GM23338 (cell line): ENCODE data around the gene EGFR. TPM values are rescaled to one million over a fixed set of nuclear protein-coding genes. Genes with fewer than 3 reads are reported as not detected.

ENCODE experiments used
- ATAC-seq: fragments of 200-7000 bp; cut with Tn5 transposase; 3 replicates; pipeline ENCODE4 v1.9.1; 2020
- DNase-seq: peaks from one replicate; pipeline ENCODE4 v3.0.0-alpha.2; 2015; ENCODE audit warnings: low spot score
- H2AFZ ChIP-seq: fragments of 200-600 bp; sonication (generic); 2 replicates; pipeline ENCODE4 v1.8.0; 2016; ENCODE audit warnings: antibody characterized with exemption, mild to moderate bottlenecking, moderate library complexity
- H3F3A ChIP-seq: fragments of 200-600 bp; sonication (generic); replicated peaks from 2 replicates; pipeline ENCODE4 v1.8.0; 2017; ENCODE audit warnings: antibody characterized with exemption, mixed run types, low read depth
- H3K27ac ChIP-seq: fragments of 200-600 bp; sonication (generic); 2 replicates; pipeline ENCODE4 v1.6.1; 2016; ENCODE audit warnings: low read depth
- H3K27me3 ChIP-seq: fragments of 200-600 bp; sonication (generic); 2 replicates; pipeline ENCODE4 v1.8.0; 2016; ENCODE audit warnings: mild to moderate bottlenecking, mixed run types, moderate library complexity; ENCODE audit not compliant: insufficient read depth
- H3K36me3 ChIP-seq: fragments of 200-600 bp; sonication (generic); 2 replicates; pipeline ENCODE4 v1.8.0; 2016; ENCODE audit warnings: mild to moderate bottlenecking; ENCODE audit not compliant: insufficient read depth
- H3K4me1 ChIP-seq: fragments of 200-600 bp; sonication (generic); 2 replicates; pipeline ENCODE4 v1.8.0; 2016; ENCODE audit warnings: mild to moderate bottlenecking, moderate library complexity; ENCODE audit not compliant: insufficient read depth
- H3K4me2 ChIP-seq: fragments of 200-600 bp; sonication (generic); 2 replicates; pipeline ENCODE4 v1.7.1; 2017; ENCODE audit warnings: mixed run types
- H3K4me3 ChIP-seq: fragments of 200-600 bp; sonication (generic); 2 replicates; pipeline ENCODE4 v1.6.1; 2016; ENCODE audit warnings: mixed run types
- H3K79me2 ChIP-seq: fragments of 200-600 bp; sonication (generic); replicated peaks from 2 replicates; pipeline ENCODE4 v1.8.0; 2017; ENCODE audit warnings: mild to moderate bottlenecking; ENCODE audit not compliant: insufficient read depth
- H3K9me2 ChIP-seq: fragments of 200-600 bp; sonication (generic); 2 replicates; pipeline ENCODE4 v1.8.0; 2017; ENCODE audit not compliant: insufficient read depth
- H4K20me1 ChIP-seq: fragments of 200-600 bp; sonication (generic); replicated peaks from 2 replicates; pipeline ENCODE4 v1.8.0; 2017; ENCODE audit warnings: mild to moderate bottlenecking; ENCODE audit not compliant: insufficient read depth
- H3K27ac Mint-ChIP-seq: 2 replicates; pipeline ENCODE4 v1.8.0; 2020; ENCODE audit warnings: inconsistent platforms, mild to moderate bottlenecking, moderate library complexity, mixed read lengths
- H3K27me3 Mint-ChIP-seq: 3 replicates; pipeline ENCODE4 v1.8.0; 2022; ENCODE audit warnings: low read depth, mild to moderate bottlenecking, moderate library complexity, mixed read lengths, inconsistent platforms; ENCODE audit not compliant: insufficient read depth, poor library complexity
- H3K36me3 Mint-ChIP-seq: 3 replicates; pipeline ENCODE4 v1.8.0; 2021; ENCODE audit warnings: low read depth, mild to moderate bottlenecking, inconsistent platforms, moderate library complexity, mixed read lengths
- H3K4me1 Mint-ChIP-seq: 3 replicates; pipeline ENCODE4 v1.8.0; 2020; ENCODE audit warnings: mild to moderate bottlenecking, inconsistent platforms, mixed read lengths
- H3K4me3 Mint-ChIP-seq: 3 replicates; pipeline ENCODE4 v1.8.0; 2021; ENCODE audit warnings: moderate library complexity, mild to moderate bottlenecking, inconsistent platforms, mixed read lengths
- H3K9me3 Mint-ChIP-seq: 3 replicates; pipeline ENCODE4 v1.8.0; 2020; ENCODE audit warnings: moderate library complexity, mild to moderate bottlenecking, inconsistent platforms, mixed read lengths
- CREB1 ChIP-seq: fragments of 250-450 bp; sonication (Bioruptor Pico); IDR thresholded peaks from 2 replicates; pipeline ENCODE4 v1.5.0; 2020; ENCODE audit warnings: low read depth, mild to moderate bottlenecking, moderate library complexity
- ZNF331 ChIP-seq: fragments of 250-450 bp; sonication (Bioruptor Pico); IDR thresholded peaks from 2 replicates; pipeline ENCODE4 v1.5.0; 2020; ENCODE audit warnings: low read depth, mild to moderate bottlenecking, moderate library complexity
- polyA plus RNA-seq: library from polyadenylated mRNA; unstranded; fragments of >200 nt; fragmentation: Nextera tagmentation; extraction: Ambion mirVana; gene quantifications from 2 replicates; pipeline ENCODE4 v1.2.1, GENCODE V29; 2016
- total RNA-seq: library from RNA; depleted of rRNA; stranded (reverse); fragments of >200 nt; shearing (Covaris generic); gene quantifications from 2 replicates; pipeline ENCODE4 v1.2.3, GENCODE V29; 2014
- TF ChIP-seq, protein P1 (sequence below): IDR thresholded peaks from one replicate; pipeline ENCODE4 v1.6.1; 2018; ENCODE audit warnings: antibody characterized with exemption; ENCODE audit not compliant: unreplicated experiment
- TF ChIP-seq, protein P2 (sequence below), 2 experiments: fragments of 200-600 bp in 1 of 2; sonication (generic) in 1 of 2; conservative IDR thresholded peaks; 2 replicates each; pipeline versions ENCODE4 v1.5.1 to v1.6.1; 2016 to 2017; ENCODE audit warnings: antibody characterized with exemption in 2 of 2, low read depth in 2 of 2, mild to moderate bottlenecking in 2 of 2, moderate library complexity in 1 of 2
- TF ChIP-seq, protein P3 (sequence below): fragments of 250-450 bp; sonication (Bioruptor Pico); IDR thresholded peaks from 2 replicates; pipeline ENCODE4 v1.5.0; 2020; ENCODE audit warnings: mild to moderate bottlenecking, moderate library complexity

Gene EGFR
- total and polyA plus RNA-seq, 2 experiments from 2014 or later: 1.5 to 4.5 TPM

DNA sequence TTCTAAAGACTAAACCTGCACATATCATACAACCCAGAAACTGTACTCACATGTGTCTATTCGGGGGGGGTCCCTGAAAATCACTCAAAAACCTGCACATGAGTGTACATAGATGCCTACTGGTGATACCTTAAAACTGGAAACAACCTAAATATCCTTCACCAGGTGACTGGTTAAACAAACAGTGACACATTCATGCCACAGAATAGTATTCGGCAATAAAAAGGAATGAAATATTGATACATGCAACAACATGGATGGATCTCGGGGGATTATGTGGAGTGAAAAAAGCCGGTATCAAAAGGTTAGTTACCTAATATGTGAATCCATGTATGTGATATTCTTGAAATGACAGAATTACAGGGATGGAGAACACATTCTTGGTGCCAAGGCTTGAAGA is 32.1 kb upstream of the EGFR start:
- ATAC-seq (no peak), DNase-seq (no peak)
- Histone ChIP-seq H3K27ac (no peak overlapping the region), H4K20me1 (no peaks in the 10 kb centered on the region), H3K79me2 (no peaks in the 10 kb centered on the region), H3F3A (no peaks in the 10 kb centered on the region), H3K36me3 (no peaks in the 10 kb centered on the region), H3K4me2 (no peak overlapping the region), H3K4me3 (no peak overlapping the region), H2AFZ (no peak overlapping the region), H3K27me3 (no peaks in the 10 kb centered on the region), H3K9me2 (peaks cover 9% of the 10 kb centered on the region; the same call in 1 of the 2 replicates), H3K4me1 (no peaks in the 10 kb centered on the region)
- Mint-ChIP-seq H3K27me3 (no peaks in the 10 kb centered on the region), H3K4me3 (no peak overlapping the region), H3K27ac (no peak overlapping the region), H3K36me3 (no peaks in the 10 kb centered on the region), H3K9me3 (no peaks in the 10 kb centered on the region), H3K4me1 (no peaks in the 10 kb centered on the region)
- no peak for TF ChIP-seq ZNF331
- TF ChIP-seq, protein P1, sequence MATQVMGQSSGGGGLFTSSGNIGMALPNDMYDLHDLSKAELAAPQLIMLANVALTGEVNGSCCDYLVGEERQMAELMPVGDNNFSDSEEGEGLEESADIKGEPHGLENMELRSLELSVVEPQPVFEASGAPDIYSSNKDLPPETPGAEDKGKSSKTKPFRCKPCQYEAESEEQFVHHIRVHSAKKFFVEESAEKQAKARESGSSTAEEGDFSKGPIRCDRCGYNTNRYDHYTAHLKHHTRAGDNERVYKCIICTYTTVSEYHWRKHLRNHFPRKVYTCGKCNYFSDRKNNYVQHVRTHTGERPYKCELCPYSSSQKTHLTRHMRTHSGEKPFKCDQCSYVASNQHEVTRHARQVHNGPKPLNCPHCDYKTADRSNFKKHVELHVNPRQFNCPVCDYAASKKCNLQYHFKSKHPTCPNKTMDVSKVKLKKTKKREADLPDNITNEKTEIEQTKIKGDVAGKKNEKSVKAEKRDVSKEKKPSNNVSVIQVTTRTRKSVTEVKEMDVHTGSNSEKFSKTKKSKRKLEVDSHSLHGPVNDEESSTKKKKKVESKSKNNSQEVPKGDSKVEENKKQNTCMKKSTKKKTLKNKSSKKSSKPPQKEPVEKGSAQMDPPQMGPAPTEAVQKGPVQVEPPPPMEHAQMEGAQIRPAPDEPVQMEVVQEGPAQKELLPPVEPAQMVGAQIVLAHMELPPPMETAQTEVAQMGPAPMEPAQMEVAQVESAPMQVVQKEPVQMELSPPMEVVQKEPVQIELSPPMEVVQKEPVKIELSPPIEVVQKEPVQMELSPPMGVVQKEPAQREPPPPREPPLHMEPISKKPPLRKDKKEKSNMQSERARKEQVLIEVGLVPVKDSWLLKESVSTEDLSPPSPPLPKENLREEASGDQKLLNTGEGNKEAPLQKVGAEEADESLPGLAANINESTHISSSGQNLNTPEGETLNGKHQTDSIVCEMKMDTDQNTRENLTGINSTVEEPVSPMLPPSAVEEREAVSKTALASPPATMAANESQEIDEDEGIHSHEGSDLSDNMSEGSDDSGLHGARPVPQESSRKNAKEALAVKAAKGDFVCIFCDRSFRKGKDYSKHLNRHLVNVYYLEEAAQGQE: no peak
- TF ChIP-seq, protein P2, sequence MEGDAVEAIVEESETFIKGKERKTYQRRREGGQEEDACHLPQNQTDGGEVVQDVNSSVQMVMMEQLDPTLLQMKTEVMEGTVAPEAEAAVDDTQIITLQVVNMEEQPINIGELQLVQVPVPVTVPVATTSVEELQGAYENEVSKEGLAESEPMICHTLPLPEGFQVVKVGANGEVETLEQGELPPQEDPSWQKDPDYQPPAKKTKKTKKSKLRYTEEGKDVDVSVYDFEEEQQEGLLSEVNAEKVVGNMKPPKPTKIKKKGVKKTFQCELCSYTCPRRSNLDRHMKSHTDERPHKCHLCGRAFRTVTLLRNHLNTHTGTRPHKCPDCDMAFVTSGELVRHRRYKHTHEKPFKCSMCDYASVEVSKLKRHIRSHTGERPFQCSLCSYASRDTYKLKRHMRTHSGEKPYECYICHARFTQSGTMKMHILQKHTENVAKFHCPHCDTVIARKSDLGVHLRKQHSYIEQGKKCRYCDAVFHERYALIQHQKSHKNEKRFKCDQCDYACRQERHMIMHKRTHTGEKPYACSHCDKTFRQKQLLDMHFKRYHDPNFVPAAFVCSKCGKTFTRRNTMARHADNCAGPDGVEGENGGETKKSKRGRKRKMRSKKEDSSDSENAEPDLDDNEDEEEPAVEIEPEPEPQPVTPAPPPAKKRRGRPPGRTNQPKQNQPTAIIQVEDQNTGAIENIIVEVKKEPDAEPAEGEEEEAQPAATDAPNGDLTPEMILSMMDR (conservative IDR thresholded peaks at IDR 0.05; ENCODE audit: low read depth in 2 of 2): no peak

DNA sequence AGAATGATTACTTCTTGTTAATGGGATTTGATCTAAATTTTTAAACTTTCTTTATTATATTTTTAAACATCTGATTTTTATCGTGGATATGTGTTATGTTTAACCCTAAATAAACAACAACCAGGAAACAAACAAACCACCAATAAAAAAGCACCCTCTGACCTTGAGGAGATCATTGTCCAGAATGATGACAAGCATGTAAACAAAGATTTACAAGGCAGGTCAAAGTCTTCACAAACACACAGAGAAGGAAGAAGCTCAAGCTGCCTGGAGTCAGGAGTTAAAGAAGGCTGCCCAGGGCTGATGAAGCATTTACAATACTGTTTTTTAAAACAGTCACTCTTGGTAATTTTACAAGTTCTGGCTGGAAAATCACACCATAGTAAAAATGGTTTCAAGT is 31.0 kb upstream of the EGFR start:
- TF ChIP-seq, protein P3, sequence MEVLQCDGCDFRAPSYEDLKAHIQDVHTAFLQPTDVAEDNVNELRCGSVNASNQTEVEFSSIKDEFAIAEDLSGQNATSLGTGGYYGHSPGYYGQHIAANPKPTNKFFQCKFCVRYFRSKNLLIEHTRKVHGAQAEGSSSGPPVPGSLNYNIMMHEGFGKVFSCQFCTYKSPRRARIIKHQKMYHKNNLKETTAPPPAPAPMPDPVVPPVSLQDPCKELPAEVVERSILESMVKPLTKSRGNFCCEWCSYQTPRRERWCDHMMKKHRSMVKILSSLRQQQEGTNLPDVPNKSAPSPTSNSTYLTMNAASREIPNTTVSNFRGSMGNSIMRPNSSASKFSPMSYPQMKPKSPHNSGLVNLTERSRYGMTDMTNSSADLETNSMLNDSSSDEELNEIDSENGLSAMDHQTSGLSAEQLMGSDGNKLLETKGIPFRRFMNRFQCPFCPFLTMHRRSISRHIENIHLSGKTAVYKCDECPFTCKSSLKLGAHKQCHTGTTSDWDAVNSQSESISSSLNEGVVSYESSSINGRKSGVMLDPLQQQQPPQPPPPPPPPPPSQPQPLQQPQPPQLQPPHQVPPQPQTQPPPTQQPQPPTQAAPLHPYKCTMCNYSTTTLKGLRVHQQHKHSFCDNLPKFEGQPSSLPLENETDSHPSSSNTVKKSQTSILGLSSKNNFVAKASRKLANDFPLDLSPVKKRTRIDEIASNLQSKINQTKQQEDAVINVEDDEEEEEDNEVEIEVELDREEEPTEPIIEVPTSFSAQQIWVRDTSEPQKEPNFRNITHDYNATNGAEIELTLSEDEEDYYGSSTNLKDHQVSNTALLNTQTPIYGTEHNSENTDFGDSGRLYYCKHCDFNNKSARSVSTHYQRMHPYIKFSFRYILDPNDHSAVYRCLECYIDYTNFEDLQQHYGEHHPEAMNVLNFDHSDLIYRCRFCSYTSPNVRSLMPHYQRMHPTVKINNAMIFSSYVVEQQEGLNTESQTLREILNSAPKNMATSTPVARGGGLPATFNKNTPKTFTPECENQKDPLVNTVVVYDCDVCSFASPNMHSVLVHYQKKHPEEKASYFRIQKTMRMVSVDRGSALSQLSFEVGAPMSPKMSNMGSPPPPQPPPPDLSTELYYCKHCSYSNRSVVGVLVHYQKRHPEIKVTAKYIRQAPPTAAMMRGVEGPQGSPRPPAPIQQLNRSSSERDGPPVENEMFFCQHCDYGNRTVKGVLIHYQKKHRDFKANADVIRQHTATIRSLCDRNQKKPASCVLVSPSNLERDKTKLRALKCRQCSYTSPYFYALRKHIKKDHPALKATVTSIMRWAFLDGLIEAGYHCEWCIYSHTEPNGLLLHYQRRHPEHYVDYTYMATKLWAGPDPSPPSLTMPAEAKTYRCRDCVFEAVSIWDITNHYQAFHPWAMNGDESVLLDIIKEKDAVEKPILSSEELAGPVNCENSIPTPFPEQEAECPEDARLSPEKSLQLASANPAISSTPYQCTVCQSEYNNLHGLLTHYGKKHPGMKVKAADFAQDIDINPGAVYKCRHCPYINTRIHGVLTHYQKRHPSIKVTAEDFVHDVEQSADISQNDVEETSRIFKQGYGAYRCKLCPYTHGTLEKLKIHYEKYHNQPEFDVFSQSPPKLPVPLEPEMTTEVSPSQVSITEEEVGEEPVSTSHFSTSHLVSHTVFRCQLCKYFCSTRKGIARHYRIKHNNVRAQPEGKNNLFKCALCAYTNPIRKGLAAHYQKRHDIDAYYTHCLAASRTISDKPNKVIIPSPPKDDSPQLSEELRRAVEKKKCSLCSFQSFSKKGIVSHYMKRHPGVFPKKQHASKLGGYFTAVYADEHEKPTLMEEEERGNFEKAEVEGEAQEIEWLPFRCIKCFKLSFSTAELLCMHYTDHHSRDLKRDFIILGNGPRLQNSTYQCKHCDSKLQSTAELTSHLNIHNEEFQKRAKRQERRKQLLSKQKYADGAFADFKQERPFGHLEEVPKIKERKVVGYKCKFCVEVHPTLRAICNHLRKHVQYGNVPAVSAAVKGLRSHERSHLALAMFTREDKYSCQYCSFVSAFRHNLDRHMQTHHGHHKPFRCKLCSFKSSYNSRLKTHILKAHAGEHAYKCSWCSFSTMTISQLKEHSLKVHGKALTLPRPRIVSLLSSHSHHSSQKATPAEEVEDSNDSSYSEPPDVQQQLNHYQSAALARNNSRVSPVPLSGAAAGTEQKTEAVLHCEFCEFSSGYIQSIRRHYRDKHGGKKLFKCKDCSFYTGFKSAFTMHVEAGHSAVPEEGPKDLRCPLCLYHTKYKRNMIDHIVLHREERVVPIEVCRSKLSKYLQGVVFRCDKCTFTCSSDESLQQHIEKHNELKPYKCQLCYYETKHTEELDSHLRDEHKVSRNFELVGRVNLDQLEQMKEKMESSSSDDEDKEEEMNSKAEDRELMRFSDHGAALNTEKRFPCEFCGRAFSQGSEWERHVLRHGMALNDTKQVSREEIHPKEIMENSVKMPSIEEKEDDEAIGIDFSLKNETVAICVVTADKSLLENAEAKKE: no peak
- TF ChIP-seq, protein P2 (conservative IDR thresholded peaks at IDR 0.05; ENCODE audit: low read depth in 2 of 2): no peak
- TF ChIP-seq CREB1 (CRISPR knock-in tag): no peak
- Mint-ChIP-seq H3K4me3 (no peak overlapping the region), H3K9me3 (no peaks in the 10 kb centered on the region), H3K36me3 (no peaks in the 10 kb centered on the region), H3K27ac (no peak overlapping the region), H3K27me3 (no peaks in the 10 kb centered on the region), H3K4me1 (no peaks in the 10 kb centered on the region)
- ATAC-seq: no peak
- Histone ChIP-seq H3K27ac (no peak overlapping the region), H2AFZ (no peak overlapping the region), H3F3A (no peaks in the 10 kb centered on the region), H3K4me1 (no peaks in the 10 kb centered on the region), H3K36me3 (no peaks in the 10 kb centered on the region), H3K9me2 (peaks cover 9% of the 10 kb centered on the region; the same call in 1 of the 2 replicates), H3K4me3 (no peak overlapping the region), H3K27me3 (no peaks in the 10 kb centered on the region), H3K4me2 (no peak overlapping the region), H3K79me2 (no peaks in the 10 kb centered on the region), H4K20me1 (no peaks in the 10 kb centered on the region)
- no peak for DNase-seq
